B cell (primary cell): ENCODE measurements around the gene MAPKAPK3. TPM values are rescaled to one million over a fixed set of nuclear protein-coding genes. Genes with fewer than 3 reads are reported as not detected.

Experiments
- ATAC-seq: fragments of 200-7000 bp; cut with Tn5 transposase; one replicate; pipeline ENCODE4 v1.10.0; 2021; ENCODE audit warnings: low read depth, mild to moderate bottlenecking, moderate number of reproducible peaks, moderate library complexity
- CTCF ChIA-PET: fragments of 350-600 bp; sonication (Branson Sonifier 250); formaldehyde crosslinking; loops from one replicate; lab custom pipeline; 2021; ENCODE audit warnings: antibody characterized with exemption, inconsistent platforms; lab: Charles Lee
- POLR2A ChIA-PET: fragments of 350-600 bp; sonication (Branson Sonifier 250); formaldehyde crosslinking; loops from one replicate; lab custom pipeline; 2021; ENCODE audit warnings: antibody characterized with exemption; lab: Charles Lee
- DNase-seq: peaks from one replicate; pipeline ENCODE4 v3.0.0; 2013
- H2AFZ ChIP-seq: 2 replicates; pipeline ENCODE4 v1.6.1; 2012; ENCODE audit warnings: mild to moderate bottlenecking, low read depth, low read length; ENCODE audit not compliant: insufficient read depth, poor library complexity, severe bottlenecking
- H3K27ac ChIP-seq, 2 donors: 1 replicate in 1 of 2; 2 replicates in 1 of 2; pipeline ENCODE4 v1.5.1; 2012 to 2013; ENCODE audit warnings: low read length in 2 of 2, mild to moderate bottlenecking in 2 of 2, moderate library complexity in 1 of 2
- H3K27me3 ChIP-seq, 4 experiments: fragments of 200-600 bp in 1 of 4; sonication (generic) in 1 of 4; replicated peaks in 1 of 4; 1 replicate in 2 of 4; 2 replicates in 2 of 4; pipeline versions ENCODE4 v1.6.1 to v1.7.0; 2013 to 2016; ENCODE audit warnings: low read length in 3 of 4, mild to moderate bottlenecking in 2 of 4, mixed read lengths in 1 of 4, moderate library complexity in 1 of 4; ENCODE audit not compliant: insufficient read depth in 4 of 4, control insufficient read depth in 3 of 4; ENCODE audit errors: control extremely low read depth in 1 of 4
- H3K36me3 ChIP-seq, 2 experiments: replicated peaks in 1 of 2; 1 replicate in 1 of 2; 2 replicates in 1 of 2; pipeline versions ENCODE4 v1.6.1 to v1.7.1; 2013; ENCODE audit warnings: low read length in 1 of 2; ENCODE audit not compliant: insufficient read depth in 2 of 2, control insufficient read depth in 1 of 2; ENCODE audit errors: control extremely low read depth in 1 of 2, extremely low read depth in 1 of 2
- H3K4me1 ChIP-seq, 2 donors: fragments of 200-600 bp in 1 of 2; sonication (generic) in 1 of 2; 1 replicate in 1 of 2; 2 replicates in 1 of 2; pipeline versions ENCODE4 v1.5.1 to v1.6.1; 2013 to 2017; ENCODE audit warnings: low read length in 2 of 2; ENCODE audit not compliant: control insufficient read depth in 2 of 2, insufficient read depth in 2 of 2
- H3K4me2 ChIP-seq: replicated peaks from 2 replicates; pipeline ENCODE3; 2012; ENCODE audit warnings: mild to moderate bottlenecking, low read depth, low read length; ENCODE audit not compliant: poor library complexity, severe bottlenecking
- H3K4me3 ChIP-seq, 5 experiments: fragments of 200-600 bp in 1 of 5; sonication (generic) in 1 of 5; 1 replicate in 3 of 5; 2 replicates in 2 of 5; pipeline versions ENCODE4 v1.5.1 to v1.7.0; 2011 to 2016; ENCODE audit warnings: low read length in 4 of 5, mild to moderate bottlenecking in 4 of 5, low read depth in 2 of 5, control low read depth in 1 of 5, moderate library complexity in 1 of 5; ENCODE audit not compliant: insufficient read depth in 1 of 5; ENCODE audit errors: control extremely low read depth in 1 of 5, extremely low read depth in 1 of 5
- H3K79me2 ChIP-seq: fragments of 200-600 bp; sonication (generic); one replicate; pipeline ENCODE4 v1.6.0; 2016; ENCODE audit warnings: low read length; ENCODE audit not compliant: control insufficient read depth, insufficient read depth
- H3K9ac ChIP-seq: fragments of 200-600 bp; sonication (generic); 2 replicates; pipeline ENCODE4 v1.6.1; 2017; ENCODE audit warnings: mild to moderate bottlenecking, low read length, moderate library complexity
- H3K9me3 ChIP-seq, 3 donors: one replicate each; pipeline versions ENCODE4 v1.6.1 to v1.7.1; 2013; ENCODE audit warnings: low read length in 2 of 3; ENCODE audit not compliant: control insufficient read depth in 2 of 3, insufficient read depth in 1 of 3; ENCODE audit errors: control extremely low read depth in 1 of 3
- H4K20me1 ChIP-seq: 2 replicates; pipeline ENCODE4 v1.6.0; 2012; ENCODE audit warnings: mild to moderate bottlenecking, low read length; ENCODE audit not compliant: insufficient read depth, control insufficient read depth, poor library complexity, severe bottlenecking
- H3K27ac Mint-ChIP-seq: one replicate; pipeline ENCODE4 v1.8.0; 2021; ENCODE audit warnings: mixed read lengths
- H3K27me3 Mint-ChIP-seq: one replicate; pipeline ENCODE4 v1.8.0; 2021; ENCODE audit warnings: mixed read lengths
- H3K4me1 Mint-ChIP-seq: one replicate; pipeline ENCODE4 v1.8.0; 2021; ENCODE audit warnings: mixed read lengths
- H3K4me3 Mint-ChIP-seq: one replicate; pipeline ENCODE4 v1.8.0; 2021; ENCODE audit warnings: mixed read lengths
- H3K9me3 Mint-ChIP-seq: one replicate; pipeline ENCODE4 v1.8.0; 2022; ENCODE audit warnings: mixed read lengths; ENCODE audit not compliant: insufficient read depth
- EZH2 ChIP-seq: IDR thresholded peaks from 2 replicates; pipeline ENCODE4 v1.6.1; 2012; ENCODE audit warnings: borderline replicate concordance, low read depth, mild to moderate bottlenecking, moderate library complexity, low read length; ENCODE audit not compliant: insufficient read depth, poor library complexity, severe bottlenecking
- WGBS: methylation state at CpG from one replicate; pipeline ENCODE4 v1.1.5; 2013; ENCODE audit warnings: missing lambda C conversion rate; ENCODE audit not compliant: insufficient coverage; 5-methylcytosine and 5-hydroxymethylcytosine counted together
- intact Hi-C: fragments of 100-400 bp; cut with micrococcal nuclease; formaldehyde crosslinking; loops from one replicate; pipeline ENCODE4 v1.10.0; 2022
- polyA plus RNA-seq: library from polyadenylated mRNA; depleted of rRNA; stranded (reverse); fragments of >200 nt; gene quantifications from 2 replicates; pipeline ENCODE4 v1.2.3, GENCODE V29; 2012
- total RNA-seq, 2 donors: library from RNA; stranded (reverse); fragments of 120-200 nt in 1 of 2; gene quantifications; 1 replicate in 1 of 2; 2 replicates in 1 of 2; pipeline versions ENCODE4 v1.2.3 to v1.2.4, GENCODE V29; 2013 to 2022
- TF ChIP-seq, protein P1 (sequence below): fragments of 200-600 bp; IDR thresholded peaks from one replicate; pipeline ENCODE4 v1.8.0; 2022; ENCODE audit warnings: antibody characterized with exemption, mild to moderate bottlenecking

The MAPKAPK3 gene
- total and polyA plus RNA-seq, 2 donors (not counting 1 experiment from before 2014, with no cell fraction given): 17.8 to 18.8 TPM

DNA sequence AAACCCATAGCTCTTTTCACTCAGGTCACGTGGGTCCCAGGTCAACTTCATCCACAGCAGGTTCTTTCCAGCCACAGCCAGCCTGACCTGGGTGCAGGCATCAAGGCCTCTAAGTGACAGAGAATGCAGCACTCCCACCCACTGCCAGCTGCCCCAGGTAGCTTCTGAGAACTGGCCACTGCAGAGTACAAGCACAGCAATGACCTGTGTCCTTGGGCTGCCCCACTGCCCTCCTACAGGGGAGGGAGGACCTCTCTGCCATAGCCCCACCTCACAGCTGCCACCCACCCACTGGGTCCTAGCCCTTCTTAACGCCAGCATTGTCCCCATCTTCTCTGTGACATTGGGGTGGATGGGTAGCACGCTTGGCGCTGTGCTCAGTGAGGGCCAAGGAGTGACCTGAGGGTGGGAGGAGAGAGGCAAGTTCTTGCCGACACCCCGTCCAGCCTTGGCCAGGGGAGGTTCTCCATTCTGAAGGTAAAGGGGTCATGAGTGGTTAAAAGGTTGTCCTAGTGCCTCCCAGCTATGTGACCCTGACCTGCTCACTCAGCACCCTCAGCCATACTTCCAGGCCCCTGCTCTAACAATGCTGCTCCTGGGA, 17.7 kb upstream of the MAPKAPK3 start:
- Histone ChIP-seq H3K9ac (no peak overlapping the region), H3K79me2 (no peaks in the 10 kb centered on the region), H3K9me3 (no peaks in the 10 kb centered on the region), H4K20me1 (no peaks in the 10 kb centered on the region), H3K4me3 (no peak overlapping the region), H3K36me3 (no peaks in the 10 kb centered on the region), H3K27me3 (no peaks in the 10 kb centered on the region), H3K4me2 (no peak overlapping the region), H2AFZ (no peak overlapping the region), H3K27ac (no peak overlapping the region), H3K4me1 (peaks cover 22 to 28% of the 10 kb centered on the region in 2 donors)
- H3K27me3 Mint-ChIP-seq: no peaks in the 10 kb centered on the region
- DNase-seq (no peak), ATAC-seq (no peak)
- ChIA-PET CTCF (interaction anchor here (0.8 to 2.0 kb wide), 4 partner anchors 12 to 27 kb away, joined by 3 to 5 read pairs (median 4); partner anchors contain the start of genes CISH and MAPKAPK3), POLR2A (no interaction called here)
- intact Hi-C loops: no loop called here
- no peak overlapping the region for H3K4me3 Mint-ChIP-seq
- H3K9me3 Mint-ChIP-seq: no peaks in the 10 kb centered on the region
- WGBS: 96% methylated on average over 4 of the region's 6 CpGs
- H3K4me1 Mint-ChIP-seq: peaks cover 25% of the 10 kb centered on the region
- H3K27ac Mint-ChIP-seq: no peak overlapping the region
- TF ChIP-seq, protein P1, sequence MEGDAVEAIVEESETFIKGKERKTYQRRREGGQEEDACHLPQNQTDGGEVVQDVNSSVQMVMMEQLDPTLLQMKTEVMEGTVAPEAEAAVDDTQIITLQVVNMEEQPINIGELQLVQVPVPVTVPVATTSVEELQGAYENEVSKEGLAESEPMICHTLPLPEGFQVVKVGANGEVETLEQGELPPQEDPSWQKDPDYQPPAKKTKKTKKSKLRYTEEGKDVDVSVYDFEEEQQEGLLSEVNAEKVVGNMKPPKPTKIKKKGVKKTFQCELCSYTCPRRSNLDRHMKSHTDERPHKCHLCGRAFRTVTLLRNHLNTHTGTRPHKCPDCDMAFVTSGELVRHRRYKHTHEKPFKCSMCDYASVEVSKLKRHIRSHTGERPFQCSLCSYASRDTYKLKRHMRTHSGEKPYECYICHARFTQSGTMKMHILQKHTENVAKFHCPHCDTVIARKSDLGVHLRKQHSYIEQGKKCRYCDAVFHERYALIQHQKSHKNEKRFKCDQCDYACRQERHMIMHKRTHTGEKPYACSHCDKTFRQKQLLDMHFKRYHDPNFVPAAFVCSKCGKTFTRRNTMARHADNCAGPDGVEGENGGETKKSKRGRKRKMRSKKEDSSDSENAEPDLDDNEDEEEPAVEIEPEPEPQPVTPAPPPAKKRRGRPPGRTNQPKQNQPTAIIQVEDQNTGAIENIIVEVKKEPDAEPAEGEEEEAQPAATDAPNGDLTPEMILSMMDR: no peak
- TF ChIP-seq EZH2: no peak

DNA sequence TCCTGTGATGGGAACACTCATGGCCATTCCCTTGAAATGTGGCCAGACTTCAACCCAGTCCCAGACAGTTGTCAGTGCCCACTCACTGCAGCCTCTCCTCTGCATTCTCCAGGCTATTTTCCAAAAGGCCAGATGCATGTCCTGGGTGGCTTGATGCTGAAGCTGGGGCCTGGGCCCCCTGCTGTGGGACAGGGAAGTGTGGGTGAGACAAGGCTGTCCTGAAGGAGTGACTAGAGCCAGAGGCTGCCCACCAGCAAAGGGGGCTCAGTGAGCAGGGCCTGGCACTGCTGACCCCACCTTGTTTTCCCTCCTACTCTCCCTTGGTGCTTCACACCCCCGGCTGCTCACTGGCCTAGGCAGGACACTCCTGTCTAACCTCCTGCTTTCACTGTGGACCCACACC, 17.2 kb upstream of the MAPKAPK3 start:
- Histone ChIP-seq H3K27me3 (no peaks in the 10 kb centered on the region), H3K9me3 (no peaks in the 10 kb centered on the region), H3K27ac (no peak overlapping the region), H4K20me1 (no peaks in the 10 kb centered on the region), H3K79me2 (no peaks in the 10 kb centered on the region), H3K4me2 (no peak overlapping the region), H2AFZ (no peak overlapping the region), H3K9ac (no peak overlapping the region), H3K4me1 (peaks cover 24 to 33% of the 10 kb centered on the region in 2 donors), H3K4me3 (no peak overlapping the region), H3K36me3 (no peaks in the 10 kb centered on the region)
- ChIA-PET CTCF (interaction anchor here (1.4 to 2.0 kb wide), 2 partner anchors 12 to 17 kb away, joined by 4 to 5 read pairs; partner anchors contain the start of genes CISH and MAPKAPK3), POLR2A (interaction anchor here (2.3 kb wide), 1 partner anchor 12 kb away, joined by 8 read pairs; the partner anchor contains the start of gene CISH)
- ATAC-seq (no peak), DNase-seq (no peak)
- intact Hi-C loops: no loop called here
- Mint-ChIP-seq H3K27me3 (no peaks in the 10 kb centered on the region), H3K4me1 (peaks cover 27% of the 10 kb centered on the region), H3K4me3 (no peak overlapping the region), H3K9me3 (no peaks in the 10 kb centered on the region), H3K27ac (no peak overlapping the region)
- TF ChIP-seq, protein P1: no peak
- TF ChIP-seq EZH2: no peak
- 100% methylated on average over 1 of the region's 1 CpG for WGBS
